A673 (cell line): ENCODE measurements around the gene STARD10. TPM values are rescaled to one million over a fixed set of nuclear protein-coding genes. Genes with fewer than 3 reads are reported as not detected.
"Not testable (repeated sequence)": the region's sequence is repeated elsewhere in the genome, so short reads cannot be mapped to it uniquely, and the experiment has no call there.

Experiments
- BruUV-seq: library from RNA; stranded (reverse); fragments of 400-500 nt; replicated peaks from 2 replicates; lab custom pipeline; 2021; lab: Mats Ljungman, UMichigan
- CTCF ChIA-PET: fragments of 300-600 bp; sonication (Branson Sonifier 250); formaldehyde crosslinking; loops from one replicate; lab custom pipeline; 2022; ENCODE audit warnings: antibody characterized with exemption; lab: Charles Lee
- POLR2A ChIA-PET: fragments of 300-600 bp; sonication (Branson Sonifier 250); formaldehyde crosslinking; loops from one replicate; lab custom pipeline; 2022; ENCODE audit warnings: antibody characterized with exemption; ENCODE audit not compliant: low non-redundant PET; lab: Charles Lee
- DNase-seq: peaks from one replicate; pipeline ENCODE4 v3.0.0-alpha.2; 2015; ENCODE audit warnings: low spot score
- H3K27ac ChIP-seq: fragments of 200-600 bp; sonication (generic); 2 replicates; pipeline ENCODE4 v1.5.1; 2016; ENCODE audit warnings: mixed run types, low read depth, mild to moderate bottlenecking, mixed read lengths, antibody characterized with exemption, low read length; ENCODE audit not compliant: poor library complexity, severe bottlenecking
- H3K27me3 ChIP-seq: fragments of 200-600 bp; sonication (generic); replicated peaks from 2 replicates; pipeline ENCODE4 v1.6.1; 2017; ENCODE audit warnings: mixed run types, low read depth, mild to moderate bottlenecking, mixed read lengths, antibody characterized with exemption, low read length; ENCODE audit not compliant: insufficient read depth, poor library complexity
- H3K36me3 ChIP-seq: fragments of 200-600 bp; sonication (generic); 2 replicates; pipeline ENCODE4 v1.6.1; 2016; ENCODE audit warnings: mixed run types, mild to moderate bottlenecking, mixed read lengths, antibody characterized with exemption, low read length; ENCODE audit not compliant: insufficient read depth, poor library complexity, severe bottlenecking
- H3K4me1 ChIP-seq: fragments of 200-600 bp; sonication (generic); 2 replicates; pipeline ENCODE4 v1.6.1; 2017; ENCODE audit warnings: mixed run types, mild to moderate bottlenecking, mixed read lengths, antibody characterized with exemption, low read length; ENCODE audit not compliant: insufficient read depth, poor library complexity, severe bottlenecking
- H3K4me3 ChIP-seq: fragments of 200-600 bp; sonication (generic); 2 replicates; pipeline ENCODE4 v1.5.1; 2016; ENCODE audit warnings: low read depth, mixed run types, mild to moderate bottlenecking, mixed read lengths, low read length; ENCODE audit not compliant: poor library complexity, severe bottlenecking
- H3K9me3 ChIP-seq: fragments of 200-600 bp; sonication (generic); 2 replicates; pipeline ENCODE4 v1.6.1; 2016; ENCODE audit warnings: mixed run types, low read depth, mild to moderate bottlenecking, mixed read lengths, antibody characterized with exemption, low read length; ENCODE audit not compliant: poor library complexity, severe bottlenecking
- EZH2 ChIP-seq: fragments of 200-600 bp; sonication (generic); IDR thresholded peaks from 2 replicates; pipeline ENCODE4 v1.6.1; 2017; ENCODE audit warnings: borderline replicate concordance, low read depth, mild to moderate bottlenecking, mixed read lengths, antibody characterized with exemption, low read length; ENCODE audit not compliant: poor library complexity, severe bottlenecking
- intact Hi-C: fragments of 100-400 bp; cut with micrococcal nuclease; formaldehyde crosslinking; loops from one replicate; pipeline ENCODE4 v1.10.0; 2022; ENCODE audit not compliant: unreplicated experiment
- total RNA-seq: library from RNA; stranded (reverse); gene quantifications from 2 replicates; pipeline ENCODE4 v1.2.3, GENCODE V29; 2021
- TF ChIP-seq, protein P1 (sequence below): fragments of 300-800, 200-600 bp; sonication (generic); conservative IDR thresholded peaks from 2 replicates; pipeline ENCODE4 v1.5.1; 2017; ENCODE audit warnings: low read depth, mild to moderate bottlenecking, antibody characterized with exemption, low read length, moderate library complexity, mixed read lengths

Gene STARD10
- total RNA-seq, 1 experiment from 2014 or later, result 16.9 TPM

DNA sequence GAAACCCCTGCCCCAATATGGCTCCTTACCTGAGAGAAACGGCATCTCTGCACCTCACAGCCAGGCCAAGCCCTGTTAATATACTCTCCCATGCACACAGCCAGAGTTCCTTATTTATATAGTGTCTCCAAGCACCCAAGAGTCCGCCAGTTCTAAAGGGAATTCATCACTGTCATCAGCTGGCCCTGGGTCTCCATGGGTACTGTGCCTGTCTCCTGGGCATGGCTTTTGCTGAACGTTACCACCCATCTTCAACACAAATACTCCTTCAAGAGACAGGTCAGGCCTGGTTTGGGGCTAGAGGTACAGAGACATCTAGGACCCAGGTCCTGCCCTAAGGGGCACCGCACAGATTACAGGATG lies 18.7 kb upstream of the STARD10 start:
- Histone ChIP-seq H3K36me3 (peaks cover 2% of the 10 kb centered on the region), H3K27me3 (no peaks in the 10 kb centered on the region), H3K27ac (no peak overlapping the region), H3K9me3 (no peaks in the 10 kb centered on the region), H3K4me1 (peaks cover 14% of the 10 kb centered on the region), H3K4me3 (peak overlapping the region; percentile 75)
- CTCF ChIA-PET, result interaction anchor here (1.6 to 1.7 kb wide), 3 partner anchors 19 to 348 kb away, joined by 4 to 9 read pairs (median 6); partner anchors contain the start of gene STARD10
- POLR2A ChIA-PET, result no interaction called here
- intact Hi-C loops, result no loop called here
- DNase-seq, result no peak
- TF ChIP-seq, protein P1, sequence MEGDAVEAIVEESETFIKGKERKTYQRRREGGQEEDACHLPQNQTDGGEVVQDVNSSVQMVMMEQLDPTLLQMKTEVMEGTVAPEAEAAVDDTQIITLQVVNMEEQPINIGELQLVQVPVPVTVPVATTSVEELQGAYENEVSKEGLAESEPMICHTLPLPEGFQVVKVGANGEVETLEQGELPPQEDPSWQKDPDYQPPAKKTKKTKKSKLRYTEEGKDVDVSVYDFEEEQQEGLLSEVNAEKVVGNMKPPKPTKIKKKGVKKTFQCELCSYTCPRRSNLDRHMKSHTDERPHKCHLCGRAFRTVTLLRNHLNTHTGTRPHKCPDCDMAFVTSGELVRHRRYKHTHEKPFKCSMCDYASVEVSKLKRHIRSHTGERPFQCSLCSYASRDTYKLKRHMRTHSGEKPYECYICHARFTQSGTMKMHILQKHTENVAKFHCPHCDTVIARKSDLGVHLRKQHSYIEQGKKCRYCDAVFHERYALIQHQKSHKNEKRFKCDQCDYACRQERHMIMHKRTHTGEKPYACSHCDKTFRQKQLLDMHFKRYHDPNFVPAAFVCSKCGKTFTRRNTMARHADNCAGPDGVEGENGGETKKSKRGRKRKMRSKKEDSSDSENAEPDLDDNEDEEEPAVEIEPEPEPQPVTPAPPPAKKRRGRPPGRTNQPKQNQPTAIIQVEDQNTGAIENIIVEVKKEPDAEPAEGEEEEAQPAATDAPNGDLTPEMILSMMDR, result no peak
- no peak for TF ChIP-seq EZH2
- BruUV-seq, result no TSS peak

DNA sequence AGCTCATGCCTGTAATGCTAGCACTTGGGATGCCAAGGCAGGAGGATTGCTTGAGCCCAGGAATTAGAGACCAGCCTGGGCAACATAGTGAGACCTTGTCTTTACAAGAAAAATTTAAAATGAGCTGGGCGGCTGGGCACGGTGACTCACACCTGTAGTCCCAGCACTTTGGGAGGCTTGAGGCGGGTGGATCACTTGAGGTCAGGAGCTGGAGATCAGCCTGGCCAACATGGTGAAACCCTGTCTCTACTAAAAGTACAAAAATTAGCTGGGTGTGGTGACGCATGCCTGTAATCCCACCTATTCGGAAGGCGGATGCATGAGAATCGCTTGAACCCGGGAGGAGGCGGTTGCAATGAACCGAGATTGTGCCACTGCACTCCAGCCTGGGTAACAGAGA lies 17.8 kb upstream of the STARD10 start:
- H3K36me3 ChIP-seq, H3K9me3 ChIP-seq, POLR2A ChIA-PET, intact Hi-C loops, BruUV-seq, DNase-seq, CTCF ChIA-PET, H3K27ac ChIP-seq, H3K4me3 ChIP-seq, H3K27me3 ChIP-seq: not testable (repeated sequence)
- peaks cover 14% of the 10 kb centered on the region for H3K4me1 ChIP-seq

DNA sequence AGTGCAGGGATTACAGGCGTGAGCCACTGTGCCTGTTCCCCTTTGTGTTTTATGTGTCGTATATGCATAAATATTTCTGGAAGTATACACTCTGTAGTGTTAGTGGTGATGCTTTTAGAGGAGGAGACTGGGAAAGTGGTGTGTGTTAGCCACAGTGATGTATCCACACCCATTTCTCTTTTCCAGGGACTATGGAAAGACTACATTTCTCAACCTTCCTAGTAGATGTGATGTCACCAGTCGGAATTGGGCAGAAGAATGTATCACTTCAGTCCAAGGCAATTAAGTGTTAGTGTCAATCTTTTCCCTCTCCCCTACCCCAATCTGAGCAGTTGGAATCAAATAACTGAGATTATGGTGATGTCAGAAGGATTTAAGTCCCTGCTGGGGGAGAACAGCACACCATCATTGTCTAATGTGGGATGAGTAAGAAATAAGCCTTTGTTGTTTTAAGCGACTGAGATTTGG lies 14.5 kb upstream of the STARD10 start:
- H3K4me3 ChIP-seq, result no peak overlapping the region
- ChIA-PET POLR2A (no interaction called here), CTCF (no interaction called here)
- peaks cover 11% of the 10 kb centered on the region for H3K4me1 ChIP-seq
- peaks cover 2% of the 10 kb centered on the region for H3K36me3 ChIP-seq
- TF ChIP-seq EZH2, result no peak
- H3K9me3 ChIP-seq, result no peaks in the 10 kb centered on the region
- no TSS peak for BruUV-seq
- no peaks in the 10 kb centered on the region for H3K27me3 ChIP-seq
- DNase-seq, result no peak
- no peak overlapping the region for H3K27ac ChIP-seq
- intact Hi-C loops, result no loop called here

DNA sequence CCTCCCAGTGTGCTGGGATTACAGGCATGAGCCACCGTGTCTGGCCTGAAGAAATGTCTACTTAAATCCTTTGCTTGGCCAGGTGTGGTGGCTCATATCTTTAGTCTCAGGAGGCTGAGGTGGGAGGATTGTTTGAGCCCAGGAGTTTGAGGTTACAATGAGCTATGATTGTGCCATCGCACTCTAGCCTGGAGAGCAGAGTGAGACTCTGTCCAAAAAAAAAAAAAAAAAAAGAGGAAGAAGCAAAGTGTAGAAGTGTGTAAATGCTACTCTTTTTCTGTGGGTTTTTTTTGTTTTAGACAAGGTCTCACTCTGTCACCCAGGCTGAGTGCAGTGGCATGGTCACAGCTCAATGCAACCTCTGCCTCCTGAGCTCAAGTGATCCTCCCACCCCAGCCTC lies 13.9 kb upstream of the STARD10 start:
- CTCF ChIA-PET, result no interaction called here
- BruUV-seq, result no TSS peak
- DNase-seq, result no peak
- intact Hi-C loops, result no loop called here
- Histone ChIP-seq H3K36me3 (peaks cover 2% of the 10 kb centered on the region), H3K4me3 (no peak overlapping the region), H3K9me3 (no peaks in the 10 kb centered on the region), H3K27ac (no peak overlapping the region), H3K4me1 (peaks cover 5% of the 10 kb centered on the region), H3K27me3 (no peaks in the 10 kb centered on the region)
- no peak for TF ChIP-seq EZH2
- TF ChIP-seq, protein P1, result no peak
- POLR2A ChIA-PET, result interaction anchor here (0.6 kb wide), 1 partner anchor 114 kb away, joined by 4 read pairs; no protein-coding TSS in a partner anchor
